Measurements from ENCODE around the gene NFAT5. TPM values are rescaled to one million over a fixed set of nuclear protein-coding genes. Genes with fewer than 3 reads are reported as not detected.
A peak's percentile ranks its signal among the peaks of the same experiment; 100 is the strongest.

NFAT5 gene
- total and polyA plus RNA-seq, 9 of the 15 experiments (the other 6 are each of a cell fraction or from before 2014, with no cell fraction given), result 0.78 to 20.5 (median 12.4) TPM

GRCh38 chr16:69611103-69611640 lies 45.4 kb downstream of the NFAT5 start:
- in situ Hi-C loops (cut with MboI), result no loop called here
- ChIA-PET CTCF (ENCODE audit: low intra/inter-chr PET ratio) (no interaction called here), POLR2A (interaction anchor here (0.8 to 1.8 kb wide), 7 partner anchors 8 to 122 kb away, joined by 3 to 12 read pairs (median 4); no protein-coding TSS in a partner anchor)
- H2AFZ ChIP-seq (ENCODE audit: low read depth, low read length), result no peak overlapping the region
- H3K27ac ChIP-seq (ENCODE audit: extremely low read depth, low read depth, low read length), result no peak overlapping the region
- no peak overlapping the region for H3K9ac ChIP-seq (ENCODE audit: insufficient read depth in 1 of 2, low read depth in 2 of 2, low read length in 2 of 2)
- H3K79me2 ChIP-seq (ENCODE audit: control insufficient read depth, insufficient read depth, low read length), result peaks cover 77% of the 10 kb centered on the region
- ATAC-seq (no peak; the same call in 2 of the 3 replicates), DNase-seq (ENCODE audit: extremely low read depth in 1 of 4, low spot score in 3 of 4) (no peak), FAIRE-seq (no peak)
- H3K27me3 ChIP-seq (ENCODE audit: control insufficient read depth in 2 of 2, insufficient read depth in 2 of 2, low read length in 2 of 2), result no peaks in the 10 kb centered on the region
- intact Hi-C loops (cut with micrococcal nuclease), result no loop called here
- no peaks in the 10 kb centered on the region for H3K9me3 ChIP-seq (replicated peaks; ENCODE audit: control insufficient read depth, insufficient read depth, low read depth, low read length)
- H3K9me1 ChIP-seq (ENCODE audit: control insufficient read depth, insufficient read depth, low read length), result no peaks in the 10 kb centered on the region
- H3K4me3 ChIP-seq, result no peak overlapping the region
- no peak overlapping the region for H3K4me2 ChIP-seq (ENCODE audit: insufficient read depth, low read length)
- H3K36me3 ChIP-seq (ENCODE audit: control insufficient read depth, insufficient read depth, low read length), result peaks cover 8% of the 10 kb centered on the region; the same call in 2 of the 3 replicates
- no TSS peak for BruUV-seq (replicated peaks)
- TF ChIP-seq NCOA1 (IDR thresholded peaks at IDR 0.05; ENCODE audit: low read depth), result no peak
- no peak for TF ChIP-seq ETS2 (tag; IDR thresholded peaks at IDR 0.05; ENCODE audit: borderline replicate concordance, poor library complexity, severe bottlenecking)
- TF ChIP-seq ETV6 (IDR thresholded peaks at IDR 0.05; ENCODE audit: borderline replicate concordance in 1 of 2, low read depth in 2 of 2, low read length in 1 of 2), result no peak
- TF ChIP-seq ETV6 (CRISPR knock-in tag; IDR thresholded peaks at IDR 0.05; ENCODE audit: borderline replicate concordance), result no peak
- TF ChIP-seq ZNF584 (CRISPR knock-in tag; IDR thresholded peaks at IDR 0.05; ENCODE audit: low read depth), result no peak
- TF ChIP-seq PTTG1 (tag; IDR thresholded peaks at IDR 0.05; ENCODE audit: low read depth), result no peak
- TF ChIP-seq RCOR1 (IDR thresholded peaks at IDR 0.05; ENCODE audit: borderline replicate concordance in 1 of 2, low read depth in 2 of 2, low read length in 2 of 2), result no peak
- no peak for TF ChIP-seq TCFL5 (CRISPR knock-in tag; conservative IDR thresholded peaks at IDR 0.05)
- TF ChIP-seq C11orf30 (IDR thresholded peaks at IDR 0.05; ENCODE audit: low read depth), result peak; percentile 61
- peak; percentile 76 for TF ChIP-seq ZNF316 (IDR thresholded peaks at IDR 0.05)
- no peak for TF ChIP-seq OTX1 (CRISPR knock-in tag; IDR thresholded peaks at IDR 0.05)
- TF ChIP-seq SREBF1 (IDR thresholded peaks at IDR 0.05; ENCODE audit: borderline replicate concordance, low read depth, low read length), result no peak
- no peak for TF ChIP-seq RFX7 (CRISPR knock-in tag; IDR thresholded peaks at IDR 0.05)
- no peak for TF ChIP-seq NBN (IDR thresholded peaks at IDR 0.05; ENCODE audit: low read depth)
- no peak for TF ChIP-seq EZH2 (IDR thresholded peaks at IDR 0.05; ENCODE audit: borderline replicate concordance, low read depth, low read length)
- no peak for TF ChIP-seq ELF4 (CRISPR knock-in tag; IDR thresholded peaks at IDR 0.05)
- no peak for TF ChIP-seq KAT2B (IDR thresholded peaks at IDR 0.05; ENCODE audit: low read depth, low read length)
- no peak for TF ChIP-seq ZBTB12 (CRISPR knock-in tag; IDR thresholded peaks at IDR 0.05)
- no peaks in the 10 kb centered on the region; the same call in none of the 2 replicates for H4K20me1 ChIP-seq (replicated peaks; ENCODE audit: control insufficient read depth, insufficient read depth, low read length)
- H3K4me1 ChIP-seq (replicated peaks in 1 of 2; ENCODE audit: control insufficient read depth in 2 of 2, insufficient read depth in 2 of 2, low read length in 2 of 2), result peaks cover 0 to 8% of the 10 kb centered on the region in 2 experiments; a peak in 3 of 5 replicates

All from K562 (cell line).